C4-2B (cell line): ENCODE measurements around the gene ENTPD1.

Experiments used
- CTCF ChIP-seq: fragments of 450-650 bp; conservative IDR thresholded peaks from 2 replicates; pipeline ENCODE4 v1.5.1; 2017; ENCODE audit warnings: mild to moderate bottlenecking
- ZFX ChIP-seq: fragments of 450-650 bp; IDR thresholded peaks from 2 replicates; pipeline ENCODE4 v1.6.1; 2017

- no peak for TF ChIP-seq CTCF
- TF ChIP-seq ZFX, result no peak
Measured at GRCh38 chr10:95837783-95838182, 81.8 kb downstream of the ENTPD1 start.
